SIG-M5 treated with dmso at 0.1 percent for 504 hours (cell line): ENCODE measurements around the gene PIPOX.

Source experiments
- DNase-seq: peaks from one replicate; lab custom pipeline; 2025; ENCODE audit not compliant: unreplicated experiment; lab: John Stamatoyannopoulos, UW

The PIPOX gene

DNA sequence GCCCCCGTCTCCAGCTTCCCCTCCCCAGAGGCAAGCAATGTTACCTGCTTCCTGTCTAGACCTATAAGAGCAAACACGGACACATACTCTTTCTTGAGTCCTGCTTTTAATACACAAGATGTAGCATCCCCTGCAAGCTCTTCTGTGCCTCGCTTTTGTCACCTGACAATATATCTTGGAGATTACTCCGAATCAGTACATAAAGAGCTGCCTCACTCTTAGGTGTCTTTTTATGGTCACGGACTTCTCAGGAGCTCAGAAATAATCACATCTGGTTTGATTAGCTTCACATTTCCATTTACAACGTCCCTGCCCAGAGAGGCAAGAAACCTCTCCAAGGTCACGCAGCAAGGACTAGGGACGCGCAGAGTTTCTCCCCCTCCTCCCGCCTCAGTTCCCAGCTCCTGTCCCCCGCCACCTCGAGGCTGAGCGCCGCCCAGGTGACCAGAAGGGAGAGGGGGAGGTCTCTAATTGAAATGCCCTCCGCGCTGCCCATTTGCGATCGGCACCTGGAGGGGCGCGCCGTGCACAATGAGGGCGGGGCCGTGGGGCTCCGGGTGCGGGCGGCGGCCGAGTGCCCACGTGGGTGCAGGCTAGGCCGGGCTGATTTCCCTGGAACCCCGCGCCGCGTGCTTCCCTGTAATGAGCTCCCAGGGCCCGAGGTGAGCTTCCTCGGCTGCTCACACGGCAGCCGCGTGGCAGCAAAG is 23.3 kb upstream of the PIPOX start:
- DNase-seq, result no peak

DNA sequence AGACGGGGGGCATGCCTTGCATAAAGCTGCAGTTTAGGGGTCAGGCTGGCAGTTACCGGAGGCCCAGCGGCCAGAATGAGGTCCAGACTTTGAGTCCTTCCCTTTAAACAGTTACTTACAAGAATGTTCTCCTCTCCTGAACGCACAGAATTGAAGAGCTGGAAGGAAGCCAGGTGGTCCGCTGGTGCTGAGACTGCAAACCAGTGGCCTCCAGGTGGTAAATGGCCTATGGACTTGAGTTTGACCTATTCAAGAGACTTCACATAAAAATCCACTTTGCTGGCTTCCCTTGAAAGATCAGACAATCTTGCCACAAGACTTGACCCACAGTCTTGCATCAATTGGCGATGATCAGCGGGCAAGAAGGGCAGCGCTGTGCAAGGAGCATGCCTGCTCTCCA is 22.4 kb upstream of the PIPOX start:
- no peak for DNase-seq

DNA sequence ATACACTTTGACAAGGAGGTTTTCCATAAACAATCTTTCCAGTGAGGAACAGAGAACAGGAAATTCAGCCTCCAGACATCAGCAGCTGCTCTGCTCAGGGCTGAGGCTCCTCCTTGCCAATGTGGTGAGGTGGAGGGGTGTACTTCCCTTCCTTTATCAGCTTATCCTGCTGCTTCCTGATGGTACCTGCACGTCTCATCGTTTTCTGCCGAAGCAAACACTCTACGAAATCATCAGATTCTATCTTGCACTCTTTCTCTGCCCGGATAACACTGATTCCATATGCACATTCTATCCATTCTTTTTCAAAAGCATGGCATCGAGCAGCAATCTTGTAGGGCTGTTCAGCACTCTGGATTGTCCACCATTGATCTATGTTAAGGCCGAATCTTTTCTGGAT is 21.7 kb upstream of the PIPOX start:
- no peak for DNase-seq

DNA sequence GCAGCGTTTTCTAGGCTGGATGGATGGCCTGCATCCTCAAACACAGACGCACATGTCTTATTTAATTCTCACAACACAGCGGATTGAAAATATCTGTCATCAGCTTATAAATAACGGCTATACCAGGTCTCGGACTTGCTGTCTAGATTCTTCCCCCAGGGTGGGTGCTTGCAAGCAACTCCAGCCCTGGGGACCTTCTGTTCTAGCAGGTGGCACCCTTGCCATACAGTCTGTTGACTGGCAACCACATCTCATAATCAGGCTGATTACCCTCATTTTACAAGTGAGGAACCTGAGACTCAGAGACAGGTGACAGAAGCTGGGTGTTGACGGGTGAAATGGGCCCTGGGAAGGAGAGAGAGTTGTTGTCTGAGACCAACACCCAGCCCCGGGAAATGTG is 20.9 kb upstream of the PIPOX start:
- DNase-seq, result no peak

DNA sequence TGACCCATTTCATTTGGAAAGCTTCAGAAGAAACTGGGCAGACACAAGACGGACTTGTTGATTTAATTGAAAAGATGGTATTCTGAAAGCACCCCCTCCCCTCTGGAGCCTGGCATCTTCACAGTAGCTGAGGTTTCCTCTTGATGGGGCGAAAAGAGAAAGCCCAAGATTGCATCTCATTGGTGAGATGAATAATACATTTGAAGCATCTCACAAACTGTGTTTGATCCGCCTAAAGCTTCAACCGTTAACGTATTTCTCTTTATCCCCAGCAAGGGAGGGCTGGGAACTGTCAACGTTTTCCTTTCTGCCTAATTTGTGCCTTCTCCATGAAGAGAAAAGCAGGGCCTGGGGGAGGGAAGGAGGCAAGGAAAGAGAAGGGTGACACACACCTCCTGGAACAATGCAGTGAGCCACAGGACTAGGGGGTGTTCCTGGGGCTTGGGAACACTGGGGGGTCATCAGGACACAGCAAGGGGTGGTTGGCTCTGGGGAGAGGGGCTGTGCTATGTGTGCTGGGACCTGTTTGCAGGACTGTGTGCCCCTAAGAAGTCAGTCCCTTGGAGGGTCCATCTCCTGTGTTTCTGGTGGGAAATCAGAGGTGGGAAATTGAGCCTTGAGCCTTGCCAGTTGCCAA is 18.5 kb upstream of the PIPOX start:
- DNase-seq, result no peak

DNA sequence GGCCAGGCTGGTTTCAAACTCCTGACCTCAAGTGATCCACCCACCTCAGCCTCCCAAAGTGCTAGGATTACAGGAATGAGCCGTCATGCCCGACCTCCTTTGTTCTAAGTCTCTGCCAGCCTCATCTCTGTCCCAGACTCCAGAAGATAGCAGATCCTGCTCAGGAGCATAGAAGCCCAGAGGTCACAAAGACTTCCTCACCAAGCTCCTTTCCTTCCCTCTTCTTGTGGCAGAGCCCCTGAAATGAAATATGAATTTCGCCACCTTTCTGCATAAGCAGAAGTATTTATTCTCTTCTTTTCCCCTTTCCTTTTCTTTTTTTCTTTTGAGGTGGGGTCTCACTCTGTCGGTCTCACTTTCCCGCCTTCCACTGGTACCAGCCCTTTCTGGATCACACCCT is 11.5 kb upstream of the PIPOX start:
- peak; percentile 16 for DNase-seq

DNA sequence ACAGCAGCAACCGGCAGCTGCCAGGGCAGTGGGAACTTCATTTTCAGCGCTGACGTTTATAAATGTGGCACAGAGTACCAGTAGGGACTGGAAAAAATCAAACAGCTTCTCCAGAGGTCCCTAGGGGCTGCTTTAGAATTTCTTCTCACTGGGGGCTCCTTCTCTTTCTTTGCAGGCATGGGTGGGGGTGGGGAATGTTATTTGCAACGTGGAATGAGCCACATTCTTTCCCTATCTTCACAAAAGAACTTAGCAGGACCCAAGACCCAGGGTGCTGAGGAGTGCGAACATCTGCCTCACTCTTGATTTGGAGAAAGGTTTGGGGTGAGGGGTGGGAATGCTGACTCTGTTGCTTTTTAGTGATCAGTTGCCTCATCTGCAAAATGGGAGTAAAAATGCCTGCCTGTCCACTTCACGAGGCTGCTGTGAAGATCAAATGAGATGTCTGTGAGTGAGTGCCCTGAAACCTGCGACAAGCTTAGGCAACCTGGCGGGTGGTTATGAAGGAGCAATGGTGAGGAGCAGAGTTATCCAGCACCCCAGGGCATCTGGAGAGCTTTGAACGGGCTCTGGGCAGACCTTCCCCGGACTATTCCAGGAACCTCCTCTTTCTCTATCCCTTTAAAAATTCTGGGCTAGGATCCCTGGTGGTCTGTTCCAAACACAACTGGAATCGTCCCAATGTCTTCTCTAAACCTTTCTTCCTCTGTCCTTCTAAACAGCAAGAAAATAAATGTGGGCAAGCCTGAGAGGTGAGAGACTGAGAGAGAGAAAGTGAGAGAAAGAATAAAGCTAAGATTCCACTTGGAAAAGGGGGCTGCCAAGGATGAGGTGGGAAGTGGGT is 10.7 kb upstream of the PIPOX start:
- DNase-seq, result no peak

DNA sequence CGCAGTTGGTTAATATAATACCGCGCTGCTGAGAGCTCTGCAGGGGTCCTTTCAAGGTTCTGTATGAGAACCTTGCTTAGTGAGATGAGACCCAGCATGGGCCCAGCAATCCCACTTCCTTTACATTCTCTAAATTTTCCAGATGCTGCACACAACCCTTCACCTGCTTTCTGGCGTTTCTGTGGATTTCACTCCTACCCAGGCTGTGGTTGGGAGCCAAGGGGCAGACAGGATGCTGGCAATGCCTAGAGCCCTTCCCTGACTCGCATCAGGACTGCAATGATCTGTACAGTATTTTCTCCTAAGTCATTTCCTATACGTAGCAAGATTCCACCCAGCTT is 10.1 kb upstream of the PIPOX start:
- DNase-seq, result no peak

DNA sequence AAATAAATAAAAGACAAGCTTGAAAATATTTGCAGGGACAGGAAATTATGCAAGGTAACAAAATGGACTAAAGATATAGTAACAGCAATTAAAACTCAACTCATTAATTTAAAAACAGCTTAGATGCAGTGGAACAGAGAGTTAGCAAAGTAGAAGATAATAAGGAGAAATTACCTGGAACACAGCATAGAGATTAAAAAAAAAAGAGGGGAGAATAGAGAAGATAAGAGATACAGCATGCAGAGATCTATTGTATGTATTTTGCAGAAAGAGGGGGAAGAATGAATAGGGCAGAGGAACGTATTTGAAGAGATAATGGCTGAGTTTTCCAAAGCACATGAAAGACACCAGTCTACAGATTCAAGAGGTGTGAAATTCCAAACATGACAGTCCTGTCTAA is 8.4 kb upstream of the PIPOX start:
- no peak for DNase-seq

DNA sequence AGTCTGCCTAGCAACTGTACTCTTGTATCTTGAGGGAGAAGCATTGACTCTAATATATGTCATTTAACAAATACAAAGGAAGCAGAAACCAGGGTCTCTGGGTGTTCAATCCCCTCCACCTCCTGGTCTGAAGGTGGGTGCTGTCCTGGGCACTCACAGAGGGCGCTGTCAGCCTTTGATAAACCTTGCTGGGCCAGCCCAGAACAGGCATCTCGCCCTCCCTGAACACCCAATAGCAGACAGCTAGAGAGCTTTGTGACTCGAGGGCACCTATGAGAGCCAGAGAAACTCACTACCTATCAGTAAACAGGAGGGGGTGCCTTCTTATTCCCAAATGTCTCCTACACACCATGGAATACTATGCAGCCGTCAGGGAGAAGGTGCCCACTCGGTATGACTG is 6.4 kb upstream of the PIPOX start:
- DNase-seq, result no peak

DNA sequence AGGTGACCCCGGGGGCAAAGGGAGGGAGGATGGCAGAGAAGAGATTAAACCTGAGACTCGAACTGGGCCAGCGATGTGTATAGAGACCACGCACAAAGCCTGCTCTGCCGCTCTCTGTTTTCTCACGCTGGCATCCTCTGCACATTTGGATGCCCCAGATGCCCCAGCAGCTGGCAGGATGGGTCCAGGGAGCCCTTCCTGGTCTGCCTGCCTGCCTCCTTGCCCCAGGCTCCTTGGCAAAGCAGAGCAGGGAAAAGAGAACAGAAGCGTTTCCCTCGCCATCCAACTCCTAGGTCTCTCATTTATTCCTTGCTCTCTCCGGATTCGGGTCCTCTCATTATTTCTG is 5.2 kb upstream of the PIPOX start:
- no peak for DNase-seq

DNA sequence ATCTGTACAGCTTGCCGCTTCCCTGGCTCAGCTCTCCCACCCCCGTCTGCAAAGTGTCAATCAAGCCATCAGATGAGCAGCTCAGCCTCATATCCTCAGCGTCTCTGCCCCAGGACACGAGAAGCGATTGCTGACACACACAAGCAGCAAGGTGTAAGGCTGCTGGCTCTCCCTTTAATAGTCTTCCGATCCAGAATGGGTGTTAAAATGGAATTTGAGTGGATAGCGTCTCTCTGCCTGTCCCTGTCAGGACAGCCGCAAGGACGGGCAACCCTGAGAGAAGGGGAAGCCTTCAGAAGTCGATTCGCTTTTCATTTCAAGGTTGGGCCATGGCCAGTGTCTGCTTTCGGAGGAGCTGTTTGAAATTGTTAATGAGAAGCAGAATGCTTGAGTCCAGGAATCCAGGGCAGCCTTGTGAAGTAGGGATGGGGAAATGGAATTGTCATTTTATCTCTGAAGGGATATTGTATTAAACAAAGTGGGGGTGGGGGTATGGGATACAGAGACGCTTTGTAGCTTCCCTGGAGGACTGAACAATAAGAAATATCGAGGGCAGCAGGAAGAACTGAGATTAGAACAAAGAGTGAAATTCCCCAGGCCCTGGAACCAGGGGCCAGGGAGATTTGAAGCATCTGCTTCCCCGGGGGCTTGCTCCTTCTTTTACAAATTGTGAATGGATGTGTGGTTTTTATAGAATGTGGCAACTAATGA is 4.7 kb upstream of the PIPOX start:
- no peak for DNase-seq

DNA sequence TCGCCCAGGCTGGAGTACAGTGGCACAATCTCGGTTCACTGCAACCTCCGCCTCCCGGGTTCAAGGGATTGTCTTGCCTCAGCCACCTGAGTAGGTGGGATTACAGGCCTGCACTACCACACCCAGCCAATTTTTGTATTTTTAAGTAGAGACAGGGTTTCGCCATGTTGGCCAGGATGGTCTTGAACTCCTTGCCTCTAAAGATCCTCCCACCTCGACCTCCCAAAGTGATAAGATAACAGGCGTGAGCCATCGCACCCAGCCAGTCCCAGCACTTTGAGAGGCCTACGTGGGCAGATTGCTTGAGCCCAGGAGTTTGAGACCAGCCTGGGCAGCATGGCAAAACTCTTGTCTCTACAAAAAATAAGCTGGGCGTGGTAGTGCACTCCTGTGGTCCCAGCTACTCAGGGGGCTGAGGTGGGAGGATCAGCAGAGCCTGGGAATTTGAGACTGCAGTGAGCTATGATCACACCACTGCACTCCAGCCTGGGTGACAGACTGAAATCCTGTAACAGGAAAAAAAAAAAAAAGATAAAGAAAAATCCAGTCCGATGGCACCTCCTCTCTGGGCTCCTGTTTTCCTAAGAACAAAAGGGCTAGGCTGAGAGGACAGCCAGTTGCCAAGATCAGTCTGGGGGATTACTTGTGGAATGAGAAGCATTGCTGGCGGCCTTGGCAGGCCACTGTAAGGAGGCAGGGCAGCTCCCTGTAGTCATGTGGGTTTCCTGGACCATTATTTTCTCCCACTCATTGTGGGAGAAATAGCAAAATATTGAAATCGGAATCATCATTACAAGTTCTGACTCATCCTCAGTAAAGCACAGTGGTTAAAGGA is 3.0 kb upstream of the PIPOX start:
- DNase-seq, result no peak

DNA sequence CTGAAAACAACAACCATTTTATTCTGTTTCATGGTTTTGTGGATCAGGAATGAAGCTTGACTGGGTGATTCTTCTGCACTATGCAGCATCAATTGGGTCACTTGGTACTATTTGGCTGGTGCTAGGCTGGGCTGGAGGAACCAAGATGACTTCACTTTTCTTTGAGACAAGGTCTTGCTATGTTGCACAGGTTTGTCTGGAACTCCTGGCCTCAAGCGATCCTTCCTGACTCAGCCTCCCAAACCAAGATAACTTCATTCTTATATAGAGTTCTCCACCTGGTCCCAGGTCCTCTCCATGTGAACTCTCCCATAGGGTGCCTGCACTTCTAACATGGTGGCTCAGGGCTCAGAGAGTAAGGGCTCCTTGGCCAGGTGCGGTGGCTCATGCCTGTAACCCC is 1.9 kb upstream of the PIPOX start:
- DNase-seq, result no peak

DNA sequence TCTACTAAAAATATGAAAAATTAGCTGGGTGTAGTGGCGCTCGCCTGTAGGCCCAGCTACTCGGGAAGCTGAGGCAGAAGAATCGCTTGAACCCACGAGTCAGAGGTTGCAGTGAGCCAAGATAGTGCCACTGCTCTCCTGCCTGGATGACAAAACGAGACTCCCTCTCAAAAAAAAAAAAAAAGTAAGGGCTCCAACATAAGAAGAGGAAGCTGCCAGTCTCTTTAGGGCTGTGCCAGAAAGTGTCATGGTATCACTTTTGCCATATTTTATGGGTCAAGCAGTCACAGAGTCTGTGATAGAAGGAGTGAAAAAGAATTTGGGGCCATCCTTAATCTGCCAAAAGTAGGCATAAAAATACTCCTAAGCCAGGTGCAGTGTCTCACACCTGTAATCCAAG is 1.4 kb upstream of the PIPOX start:
- DNase-seq, result peak; percentile 20

DNA sequence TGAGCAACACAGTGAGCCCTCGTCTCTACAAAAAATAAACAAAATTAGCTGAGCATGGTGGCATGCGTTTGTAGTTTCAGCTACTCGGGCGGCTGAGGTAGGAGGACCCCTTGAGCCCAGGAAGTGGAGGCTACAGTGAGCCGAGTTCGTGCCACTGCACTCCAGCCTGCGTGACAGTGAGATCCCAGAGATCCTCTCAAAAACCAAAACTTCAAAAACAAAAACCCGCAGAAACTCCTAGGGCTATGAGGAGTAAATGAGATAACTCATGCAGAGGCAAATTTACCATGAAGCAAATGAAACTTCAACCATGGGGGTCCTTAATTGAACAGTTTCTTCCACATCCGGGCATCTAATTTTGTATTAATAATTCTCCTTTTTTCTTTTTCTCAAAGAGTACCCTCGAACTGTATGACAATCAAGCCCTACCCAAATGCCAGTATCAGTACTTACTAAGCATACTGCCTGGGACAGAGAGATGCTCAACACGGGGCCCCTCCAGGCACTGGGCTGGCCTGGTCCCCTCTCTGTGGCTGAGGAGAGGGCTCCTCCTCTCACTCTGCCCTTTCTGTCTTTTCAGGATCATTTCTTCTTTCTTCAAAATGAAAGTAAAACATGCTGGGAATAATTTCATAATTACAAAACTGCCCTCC is 789 bp upstream of the PIPOX start:
- DNase-seq, result peak; percentile 50

DNA sequence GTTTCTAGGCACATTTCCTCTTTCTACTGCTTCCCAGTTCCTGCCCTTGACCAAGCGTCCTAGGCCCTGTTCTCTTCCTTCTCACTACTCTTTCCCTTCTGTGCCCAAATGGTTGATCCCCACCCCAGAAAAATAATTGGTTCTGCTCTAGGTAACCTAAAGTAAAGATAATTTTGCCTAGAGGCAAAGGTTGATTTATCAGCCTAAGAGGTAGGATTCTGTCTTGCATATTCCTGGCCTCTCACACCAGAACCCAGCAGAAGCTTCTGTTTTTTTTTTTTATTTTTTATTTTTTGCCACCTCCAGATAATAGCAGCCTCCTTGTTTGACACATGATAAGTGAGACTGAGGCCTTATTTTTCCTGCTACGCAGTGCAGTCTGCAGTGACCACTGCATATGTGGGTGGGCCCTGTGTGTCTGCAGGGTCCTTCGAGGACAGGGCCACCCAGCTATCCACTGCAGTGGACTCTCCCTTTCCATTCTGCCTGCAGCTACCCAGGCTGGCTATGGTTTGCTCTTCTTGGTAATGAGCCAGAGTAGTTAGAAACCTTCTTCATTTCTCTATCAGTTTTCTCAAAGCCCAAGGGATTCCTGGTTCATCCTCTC is 701 bp downstream of the PIPOX start:
- no peak for DNase-seq

DNA sequence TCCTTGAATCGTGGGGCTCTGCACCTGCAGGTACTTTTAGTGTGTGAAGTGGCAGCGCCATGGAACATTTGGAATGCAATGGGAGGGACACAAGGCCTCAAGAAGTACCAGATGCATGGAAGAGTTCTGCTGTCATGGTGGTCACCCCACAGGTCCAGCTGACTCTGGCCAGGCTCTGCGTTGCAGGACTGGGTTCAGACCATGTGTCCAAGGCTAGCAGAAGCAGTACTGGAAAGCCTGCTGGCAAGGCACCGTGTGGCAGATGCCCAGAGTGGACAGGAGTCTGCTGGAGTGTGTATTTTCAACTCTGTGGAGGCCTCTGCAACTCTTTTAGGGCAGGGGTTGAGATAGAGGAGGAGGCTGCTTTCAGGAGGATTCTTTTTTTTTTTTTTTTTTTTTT is 2.1 kb downstream of the PIPOX start:
- no peak for DNase-seq

DNA sequence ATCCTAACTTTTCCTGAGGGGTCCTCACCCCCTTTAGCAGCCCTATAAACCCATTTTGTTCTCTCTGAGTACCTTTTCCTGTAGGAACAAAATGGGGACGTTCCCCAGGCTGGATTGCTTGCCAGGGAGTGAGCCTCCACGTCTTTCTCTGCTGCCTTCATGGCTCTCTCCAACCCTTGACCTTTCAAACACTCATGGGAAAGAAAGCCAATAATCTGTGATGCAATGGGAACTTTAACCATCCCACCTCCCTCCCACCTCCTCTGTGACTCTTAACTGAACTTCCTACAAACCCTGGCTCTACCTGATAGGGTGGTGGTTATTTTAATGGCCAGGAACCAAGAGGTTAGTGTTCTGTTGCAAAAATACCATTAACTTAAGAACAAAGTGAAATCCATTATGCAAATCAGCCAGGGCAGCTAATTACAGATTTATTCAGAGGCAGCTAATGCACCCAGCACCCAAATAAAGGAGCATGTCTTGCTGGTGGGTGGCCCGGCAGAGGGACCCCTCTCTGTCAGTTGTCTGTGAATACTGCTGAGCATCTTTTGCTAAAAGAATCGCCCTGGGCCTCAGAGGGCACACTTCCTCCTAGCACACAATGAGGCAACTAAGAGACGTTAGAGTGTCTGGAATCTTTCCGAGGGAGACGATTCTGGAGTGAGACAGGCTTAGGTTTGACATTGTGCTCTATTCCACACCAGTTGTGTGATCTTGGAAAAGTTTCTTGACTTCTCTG is 3.0 kb downstream of the PIPOX start:
- peak; percentile 51 for DNase-seq
